ENCODE results near the gene CDC42BPA.

DNA sequence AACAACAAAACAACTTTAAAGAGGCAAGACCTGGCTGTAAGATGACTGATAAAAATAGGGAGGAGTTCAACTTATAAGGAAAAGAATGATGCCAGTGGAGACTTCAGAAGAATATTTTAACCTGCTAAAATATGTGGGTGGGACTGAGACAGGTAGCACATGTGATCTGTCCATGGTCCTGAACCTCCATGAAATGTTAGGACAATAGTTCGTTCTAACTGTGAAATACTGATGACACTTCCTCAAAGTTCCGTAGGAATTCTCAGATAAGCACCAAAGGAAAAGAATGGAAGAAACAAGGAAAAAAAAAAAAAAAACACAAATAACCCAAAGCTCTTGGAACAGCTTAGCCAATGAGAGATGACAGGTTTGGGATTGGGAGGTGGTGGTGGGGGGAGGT, 44.7 kb downstream of the CDC42BPA start:
- TF ChIP-seq TAF1 (IDR thresholded peaks at IDR 0.05; ENCODE audit: borderline replicate concordance, insufficient read depth, low read length): no peak
- TF ChIP-seq POLR2AphosphoS5 (IDR thresholded peaks at IDR 0.05; ENCODE audit: low read depth, low read length): no peak
